Measurements from ENCODE around the gene DICER1. TPM values are rescaled to one million over a fixed set of nuclear protein-coding genes. Genes with fewer than 3 reads are reported as not detected.
"Not testable (repeated sequence)": the region's sequence is repeated elsewhere in the genome, so short reads cannot be mapped to it uniquely, and the experiment has no call there.

The DICER1 gene
- total and polyA plus RNA-seq, 2 donors (not counting 1 experiment from before 2014, with no cell fraction given): 15.4 to 90.4 TPM

- no peak overlapping the region for H3K4me2 ChIP-seq (replicated peaks; ENCODE audit: low read depth, low read length, poor library complexity, severe bottlenecking)
- ChIA-PET POLR2A (interaction anchor here (1.2 kb wide), 1 partner anchor 19 kb away, joined by 3 read pairs; the partner anchor contains the start of gene DICER1), CTCF (no interaction called here)
- Mint-ChIP-seq H3K4me1 (peaks cover 69% of the 10 kb centered on the region), H3K27ac (no peak overlapping the region), H3K4me3 (no peak overlapping the region), H3K27me3 (no peaks in the 10 kb centered on the region), H3K9me3 (ENCODE audit: insufficient read depth) (no peaks in the 10 kb centered on the region)
- peak overlapping the region in 1 of 2 donors; percentile 82 for H3K27ac ChIP-seq (ENCODE audit: low read length in 2 of 2)
- no peak overlapping the region for H3K4me3 ChIP-seq (ENCODE audit: control extremely low read depth in 1 of 5, extremely low read depth in 1 of 5, insufficient read depth in 1 of 5, low read depth in 2 of 5, low read length in 4 of 5)
- no peak for DNase-seq
- H3K36me3 ChIP-seq (replicated peaks in 1 of 2; ENCODE audit: control extremely low read depth in 1 of 2, control insufficient read depth in 1 of 2, extremely low read depth in 1 of 2, insufficient read depth in 2 of 2, low read length in 1 of 2): peaks cover 4 to 8% of the 10 kb centered on the region in 2 experiments
- peaks cover 49% of the 10 kb centered on the region for H4K20me1 ChIP-seq (ENCODE audit: control insufficient read depth, insufficient read depth, low read length, poor library complexity, severe bottlenecking)
- H3K9me3 ChIP-seq (ENCODE audit: control extremely low read depth in 1 of 3, control insufficient read depth in 2 of 3, insufficient read depth in 1 of 3, low read length in 2 of 3): no peaks in the 10 kb centered on the region
- H3K9ac ChIP-seq (ENCODE audit: low read length): no peak overlapping the region
- TF ChIP-seq EZH2 (IDR thresholded peaks at IDR 0.05; ENCODE audit: borderline replicate concordance, insufficient read depth, low read depth, low read length, poor library complexity, severe bottlenecking) (no peak), CTCF (IDR thresholded peaks at IDR 0.05) (no peak)
- no CpG with 5 or more reads among the region's 1 CpG for WGBS (ENCODE audit: insufficient coverage)
- no peak overlapping the region for H2AFZ ChIP-seq (ENCODE audit: insufficient read depth, low read depth, low read length, poor library complexity, severe bottlenecking)
- ATAC-seq (ENCODE audit: low read depth): no peak
- intact Hi-C loops (cut with micrococcal nuclease): no loop called here
- no peaks in the 10 kb centered on the region for H3K27me3 ChIP-seq (replicated peaks in 1 of 4; ENCODE audit: control extremely low read depth in 1 of 4, control insufficient read depth in 3 of 4, insufficient read depth in 4 of 4, low read length in 3 of 4)
- peaks cover 93% of the 10 kb centered on the region for H3K79me2 ChIP-seq (ENCODE audit: control insufficient read depth, insufficient read depth, low read length)
- peaks cover 20 to 34% of the 10 kb centered on the region in 2 donors for H3K4me1 ChIP-seq (ENCODE audit: control insufficient read depth in 2 of 2, insufficient read depth in 2 of 2, low read length in 2 of 2)
Observed at GRCh38 chr14:95138876-95139275, 18.5 kb downstream of the DICER1 start.

GRCh38 chr14:95138455-95138854 lies 18.9 kb downstream of the DICER1 start:
- Histone ChIP-seq H3K4me1 (ENCODE audit: control insufficient read depth in 2 of 2, insufficient read depth in 2 of 2, low read length in 2 of 2) (peaks cover 17 to 31% of the 10 kb centered on the region in 2 donors), H3K79me2 (ENCODE audit: control insufficient read depth, insufficient read depth, low read length) (peaks cover 90% of the 10 kb centered on the region), H4K20me1 (ENCODE audit: control insufficient read depth, insufficient read depth, low read length, poor library complexity, severe bottlenecking) (peaks cover 49% of the 10 kb centered on the region)
- H3K4me3 Mint-ChIP-seq; CTCF ChIA-PET; H3K9ac ChIP-seq (ENCODE audit: low read length); H3K36me3 ChIP-seq (replicated peaks in 1 of 2; ENCODE audit: control extremely low read depth in 1 of 2, control insufficient read depth in 1 of 2, extremely low read depth in 1 of 2, insufficient read depth in 2 of 2, low read length in 1 of 2); H3K27me3 Mint-ChIP-seq; H3K4me3 ChIP-seq (ENCODE audit: control extremely low read depth in 1 of 5, extremely low read depth in 1 of 5, insufficient read depth in 1 of 5, low read depth in 2 of 5, low read length in 4 of 5); H3K9me3 Mint-ChIP-seq (ENCODE audit: insufficient read depth); H3K27me3 ChIP-seq (replicated peaks in 1 of 4; ENCODE audit: control extremely low read depth in 1 of 4, control insufficient read depth in 3 of 4, insufficient read depth in 4 of 4, low read length in 3 of 4); H2AFZ ChIP-seq (ENCODE audit: insufficient read depth, low read depth, low read length, poor library complexity, severe bottlenecking); intact Hi-C loops (cut with micrococcal nuclease); H3K27ac ChIP-seq (ENCODE audit: low read length in 2 of 2); H3K4me2 ChIP-seq (replicated peaks; ENCODE audit: low read depth, low read length, poor library complexity, severe bottlenecking); H3K9me3 ChIP-seq (ENCODE audit: control extremely low read depth in 1 of 3, control insufficient read depth in 2 of 3, insufficient read depth in 1 of 3, low read length in 2 of 3); ATAC-seq (ENCODE audit: low read depth); DNase-seq: not testable (repeated sequence)
- POLR2A ChIA-PET: interaction anchor here (1.2 kb wide), 1 partner anchor 19 kb away, joined by 3 read pairs; the partner anchor contains the start of gene DICER1
- WGBS (ENCODE audit: insufficient coverage): no CpG with 5 or more reads among the region's 5 CpGs
- Mint-ChIP-seq H3K27ac (peak overlapping the region; percentile 60), H3K4me1 (peaks cover 65% of the 10 kb centered on the region)

Data from B cell (primary cell).